ENCODE results near the gene KRTAP4-7. TPM values are rescaled to one million over a fixed set of nuclear protein-coding genes. Genes with fewer than 3 reads are reported as not detected.

Gene KRTAP4-7
- total and polyA plus RNA-seq, 8 donors = not detected

- TF ChIP-seq POLR2A (IDR thresholded peaks at IDR 0.05) (no peak), CTCF (IDR thresholded peaks at IDR 0.05) (no peak), EP300 (IDR thresholded peaks at IDR 0.05) (no peak), POLR2AphosphoS5 (IDR thresholded peaks at IDR 0.05) (no peak)
- Histone ChIP-seq H3K27me3 (peaks cover 0 to 8% (median 6%) of the 10 kb centered on the region in 3 donors), H3K4me3 (no peak overlapping the region), H3K4me1 (no peaks in the 10 kb centered on the region), H3K36me3 (no peaks in the 10 kb centered on the region), H3K9me3 (no peaks in the 10 kb centered on the region), H3K27ac (no peak overlapping the region)
- no peak for DNase-seq
- 28 to 56% (median 41%) methylated on average over 1 of the region's 1 CpG for WGBS, 5 donors
- intact Hi-C loops (cut with DNase I; ENCODE audit: low total_unique reads) = no loop called here
Measured at GRCh38 chr17:41127371-41127770, 43.4 kb downstream of the KRTAP4-7 start.

- Histone ChIP-seq H3K4me1 (no peaks in the 10 kb centered on the region), H3K27me3 (no peaks in the 10 kb centered on the region), H3K36me3 (no peaks in the 10 kb centered on the region), H3K9me3 (no peaks in the 10 kb centered on the region), H3K4me3 (no peak overlapping the region), H3K27ac (no peak overlapping the region)
- DNase-seq = no peak
- TF ChIP-seq EP300 (IDR thresholded peaks at IDR 0.05) (no peak), POLR2A (IDR thresholded peaks at IDR 0.05) (no peak), CTCF (IDR thresholded peaks at IDR 0.05) (no peak), POLR2AphosphoS5 (IDR thresholded peaks at IDR 0.05) (no peak)
- intact Hi-C loops (cut with DNase I; ENCODE audit: low total_unique reads) = no loop called here
- 79 to 87% (median 81%) methylated on average over 3 of the region's 3 CpGs for WGBS, 5 donors
Measured at GRCh38 chr17:41131979-41132378, 48.0 kb downstream of the KRTAP4-7 start.

GRCh38 chr17:41133880-41134735 is 50.2 kb downstream of the KRTAP4-7 start:
- Histone ChIP-seq H3K36me3 (no peaks in the 10 kb centered on the region), H3K27ac (no peak overlapping the region), H3K4me1 (no peaks in the 10 kb centered on the region), H3K4me3 (no peak overlapping the region), H3K9me3 (peaks cover 0 to 5% (median 0%) of the 10 kb centered on the region in 4 donors), H3K27me3 (no peaks in the 10 kb centered on the region)
- DNase-seq = no peak
- WGBS, 5 donors = 59 to 76% (median 65%) methylated on average over 2 of the region's 2 CpGs
- intact Hi-C loops (cut with DNase I; ENCODE audit: low total_unique reads) = no loop called here
- TF ChIP-seq POLR2AphosphoS5 (IDR thresholded peaks at IDR 0.05) (no peak), CTCF (IDR thresholded peaks at IDR 0.05) (no peak), EP300 (IDR thresholded peaks at IDR 0.05) (no peak), POLR2A (IDR thresholded peaks at IDR 0.05) (no peak)

Other genes with a start within 250 kb of the KRTAP4-7 start
Only the 30 nearest of the 38 such genes appear.
- not detected for gene KRT23, start 146.5 kb upstream of the KRTAP4-7 start, total RNA-seq
- 1 to 10 TPM in 2 of 3 donors, not detected in 1; 1.1 to 2.6 TPM for gene KRT23, start 146.5 kb upstream of the KRTAP4-7 start, polyA plus RNA-seq
- not detected for gene KRT39, start 117.2 kb upstream of the KRTAP4-7 start, total RNA-seq
- not detected for gene KRT39, start 117.2 kb upstream of the KRTAP4-7 start, polyA plus RNA-seq
- gene KRT40, start 99.8 kb upstream of the KRTAP4-7 start, total RNA-seq = not detected
- under 1 TPM in 1 of 3 donors, not detected in 2; 0.10 TPM for gene KRT40, start 99.8 kb upstream of the KRTAP4-7 start, polyA plus RNA-seq
- gene KRTAP3-3, start 90.0 kb upstream of the KRTAP4-7 start, total RNA-seq = not detected
- not detected for gene KRTAP3-3, start 90.0 kb upstream of the KRTAP4-7 start, polyA plus RNA-seq
- not detected for gene KRTAP3-2, start 84.2 kb upstream of the KRTAP4-7 start, total RNA-seq
- gene KRTAP3-2, start 84.2 kb upstream of the KRTAP4-7 start, polyA plus RNA-seq = not detected
- not detected for gene KRTAP3-1, start 75.0 kb upstream of the KRTAP4-7 start, total RNA-seq
- not detected for gene KRTAP3-1, start 75.0 kb upstream of the KRTAP4-7 start, polyA plus RNA-seq
- not detected for gene KRTAP1-5, start 56.9 kb upstream of the KRTAP4-7 start, total RNA-seq
- not detected for gene KRTAP1-5, start 56.9 kb upstream of the KRTAP4-7 start, polyA plus RNA-seq
- gene KRTAP1-4, start 54.0 kb upstream of the KRTAP4-7 start, total RNA-seq = not detected
- not detected for gene KRTAP1-4, start 54.0 kb upstream of the KRTAP4-7 start, polyA plus RNA-seq
- not detected for gene KRTAP1-3, start 49.3 kb upstream of the KRTAP4-7 start, total RNA-seq
- gene KRTAP1-3, start 49.3 kb upstream of the KRTAP4-7 start, polyA plus RNA-seq = not detected
- not detected for gene KRTAP1-1, start 42.7 kb upstream of the KRTAP4-7 start, total RNA-seq
- gene KRTAP1-1, start 42.7 kb upstream of the KRTAP4-7 start, polyA plus RNA-seq = not detected
- not detected for gene KRTAP2-1, start 36.8 kb upstream of the KRTAP4-7 start, total RNA-seq
- not detected for gene KRTAP2-1, start 36.8 kb upstream of the KRTAP4-7 start, polyA plus RNA-seq
- not detected for gene KRTAP2-2, start 28.9 kb upstream of the KRTAP4-7 start, total RNA-seq
- gene KRTAP2-2, start 28.9 kb upstream of the KRTAP4-7 start, polyA plus RNA-seq = not detected
- gene KRTAP2-3, start 24.0 kb upstream of the KRTAP4-7 start, total RNA-seq = not detected
- gene KRTAP2-3, start 24.0 kb upstream of the KRTAP4-7 start, polyA plus RNA-seq = not detected
- not detected for gene KRTAP2-4, start 18.3 kb upstream of the KRTAP4-7 start, total RNA-seq
- gene KRTAP2-4, start 18.3 kb upstream of the KRTAP4-7 start, polyA plus RNA-seq = not detected
- not detected for gene KRTAP4-8, start 14.0 kb downstream of the KRTAP4-7 start, total RNA-seq
- gene KRTAP4-8, start 14.0 kb downstream of the KRTAP4-7 start, polyA plus RNA-seq = not detected
- not detected for gene KRTAP4-16, start 18.1 kb downstream of the KRTAP4-7 start, total RNA-seq
- not detected for gene KRTAP4-16, start 18.1 kb downstream of the KRTAP4-7 start, polyA plus RNA-seq
- gene KRTAP4-9, start 21.2 kb downstream of the KRTAP4-7 start, total RNA-seq = not detected
- gene KRTAP4-9, start 21.2 kb downstream of the KRTAP4-7 start, polyA plus RNA-seq = not detected
- not detected for gene KRTAP4-11, start 34.2 kb downstream of the KRTAP4-7 start, total RNA-seq
- gene KRTAP4-11, start 34.2 kb downstream of the KRTAP4-7 start, polyA plus RNA-seq = not detected
- not detected for gene KRTAP4-12, start 40.0 kb downstream of the KRTAP4-7 start, total RNA-seq
- gene KRTAP4-12, start 40.0 kb downstream of the KRTAP4-7 start, polyA plus RNA-seq = not detected
- gene KRTAP4-6, start 56.4 kb downstream of the KRTAP4-7 start, total RNA-seq = not detected
- gene KRTAP4-6, start 56.4 kb downstream of the KRTAP4-7 start, polyA plus RNA-seq = not detected
- gene KRTAP4-5, start 65.7 kb downstream of the KRTAP4-7 start, total RNA-seq = not detected
- gene KRTAP4-5, start 65.7 kb downstream of the KRTAP4-7 start, polyA plus RNA-seq = not detected
- gene KRTAP4-4, start 76.6 kb downstream of the KRTAP4-7 start, total RNA-seq = not detected
- not detected for gene KRTAP4-4, start 76.6 kb downstream of the KRTAP4-7 start, polyA plus RNA-seq
- gene KRTAP4-3, start 84.1 kb downstream of the KRTAP4-7 start, total RNA-seq = not detected
- gene KRTAP4-3, start 84.1 kb downstream of the KRTAP4-7 start, polyA plus RNA-seq = not detected
- not detected for gene KRTAP4-2, start 94.1 kb downstream of the KRTAP4-7 start, total RNA-seq
- not detected for gene KRTAP4-2, start 94.1 kb downstream of the KRTAP4-7 start, polyA plus RNA-seq
- gene KRTAP4-1, start 100.8 kb downstream of the KRTAP4-7 start, total RNA-seq = not detected
- not detected for gene KRTAP4-1, start 100.8 kb downstream of the KRTAP4-7 start, polyA plus RNA-seq
- not detected for gene KRTAP9-1, start 105.7 kb downstream of the KRTAP4-7 start, total RNA-seq
- not detected for gene KRTAP9-1, start 105.7 kb downstream of the KRTAP4-7 start, polyA plus RNA-seq
- not detected for gene KRTAP9-2, start 142.5 kb downstream of the KRTAP4-7 start, total RNA-seq
- gene KRTAP9-2, start 142.5 kb downstream of the KRTAP4-7 start, polyA plus RNA-seq = not detected
- not detected for gene KRTAP9-3, start 148.3 kb downstream of the KRTAP4-7 start, total RNA-seq
- gene KRTAP9-3, start 148.3 kb downstream of the KRTAP4-7 start, polyA plus RNA-seq = not detected
- not detected for gene KRTAP9-8, start 153.8 kb downstream of the KRTAP4-7 start, total RNA-seq
- gene KRTAP9-8, start 153.8 kb downstream of the KRTAP4-7 start, polyA plus RNA-seq = not detected
- not detected for gene KRTAP9-4, start 165.5 kb downstream of the KRTAP4-7 start, total RNA-seq
- gene KRTAP9-4, start 165.5 kb downstream of the KRTAP4-7 start, polyA plus RNA-seq = not detected

All from stomach (tissue), 9 donors.